IPS-NIHi11 (cell line): ENCODE data around the gene RNU1-2.
"Not testable (repeated sequence)": the region's sequence is repeated elsewhere in the genome, so short reads cannot be mapped to it uniquely, and the experiment has no call there.

Experiments used
- DNase-seq: peaks from one replicate; pipeline ENCODE4 v3.0.0; 2012; ENCODE audit warnings: mixed read lengths, low spot score

RNU1-2 gene

DNA sequence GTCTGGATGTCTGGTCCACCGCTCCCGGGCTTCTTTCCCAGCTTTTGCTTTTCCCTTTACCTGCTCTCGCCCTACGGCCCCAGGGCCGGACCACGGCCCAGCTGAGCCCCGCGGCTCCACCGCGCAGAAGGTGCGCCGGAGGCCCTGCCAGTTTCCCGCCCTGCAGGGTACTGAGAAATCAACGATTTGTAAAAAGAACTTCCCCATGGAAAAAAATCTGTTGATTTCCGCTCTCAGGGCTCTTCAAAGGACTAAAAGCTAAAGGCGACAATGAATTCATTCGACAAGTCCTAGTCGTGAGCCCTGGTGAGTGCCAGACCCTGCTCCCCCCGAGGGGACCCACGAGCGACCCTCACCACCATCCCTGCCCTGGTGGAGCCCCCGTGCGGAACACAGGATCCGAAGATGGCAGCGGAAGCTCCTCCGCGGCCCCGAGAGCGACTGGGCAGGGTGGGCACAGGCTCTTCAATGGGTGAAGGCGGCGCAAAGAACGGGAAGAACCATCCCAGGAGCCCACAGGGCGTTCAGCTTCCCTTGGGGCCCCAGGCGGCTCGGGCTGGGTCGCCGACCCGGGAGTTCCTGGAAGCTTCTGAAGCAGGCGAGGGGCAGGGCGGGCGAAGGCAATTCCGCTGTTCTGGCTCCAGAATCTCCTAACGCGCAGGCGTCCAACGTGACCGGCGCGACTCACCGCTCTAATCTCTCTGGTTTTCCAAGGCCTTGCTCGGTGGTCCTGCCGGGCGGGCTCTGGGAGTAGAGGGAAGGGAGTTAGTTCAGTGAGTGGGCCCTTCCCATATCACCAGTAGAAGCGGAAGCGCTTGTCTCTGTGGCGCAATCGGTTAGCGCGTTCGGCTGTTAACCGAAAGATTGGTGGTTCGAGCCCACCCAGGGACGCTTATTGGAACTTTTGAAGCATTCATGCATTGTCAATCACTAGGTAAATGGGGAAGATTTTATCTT lies 6.6 kb upstream of the RNU1-2 start:
- DNase-seq = peak; percentile 84

GRCh38 chr1:16890539-16891021 lies 5.2 kb upstream of the RNU1-2 start:
- DNase-seq = not testable (repeated sequence)

DNA sequence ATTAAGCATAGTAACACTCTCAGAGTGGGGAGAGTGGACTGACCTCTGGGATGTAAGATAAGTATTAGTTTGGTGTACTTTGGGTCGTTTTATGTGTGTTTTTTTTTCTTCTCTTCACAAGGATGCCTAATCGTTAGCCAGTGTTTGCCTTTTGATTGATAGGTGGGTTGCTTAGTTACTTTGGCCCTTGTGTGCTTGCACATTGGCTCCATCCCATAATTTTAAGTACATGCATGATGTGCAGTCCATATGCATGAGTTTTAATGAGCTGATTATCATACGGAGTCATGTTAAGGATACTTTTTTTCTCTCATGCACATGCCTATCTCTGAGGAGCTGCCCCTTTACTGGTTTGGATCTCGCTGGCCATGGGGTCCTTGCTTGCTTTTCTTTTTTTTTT lies 4.7 kb upstream of the RNU1-2 start:
- not testable (repeated sequence) for DNase-seq

- not testable (repeated sequence) for DNase-seq
Observed at GRCh38 chr1:16892978-16893525, 2.7 kb upstream of the RNU1-2 start.

- not testable (repeated sequence) for DNase-seq
Observed at GRCh38 chr1:16893796-16894195, 2.0 kb upstream of the RNU1-2 start.

DNA sequence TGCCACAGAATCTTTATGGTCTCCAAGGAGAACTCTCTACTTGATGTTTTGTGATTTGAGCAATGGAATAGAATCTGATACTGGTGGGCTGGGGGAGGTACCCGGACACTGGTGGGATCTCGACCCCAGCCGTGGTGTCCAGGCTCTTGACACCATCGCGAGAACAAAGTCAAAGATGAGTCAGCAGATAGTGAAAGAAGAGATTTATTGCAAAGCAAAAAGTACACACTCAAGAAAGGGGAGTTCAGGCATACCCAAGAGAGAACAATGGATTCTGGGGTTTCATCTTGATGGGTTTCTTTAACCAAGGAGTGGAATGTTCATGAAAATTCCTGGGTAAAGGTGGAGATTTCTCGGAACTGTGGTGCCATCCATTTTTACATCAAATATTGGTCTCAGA lies 1.4 kb upstream of the RNU1-2 start:
- DNase-seq = not testable (repeated sequence)

- DNase-seq = not testable (repeated sequence)
Observed at GRCh38 chr1:16895233-16895597, 565 bp upstream of the RNU1-2 start.

GRCh38 chr1:16896316-16897055 lies 706 bp downstream of the RNU1-2 start:
- not testable (repeated sequence) for DNase-seq

DNA sequence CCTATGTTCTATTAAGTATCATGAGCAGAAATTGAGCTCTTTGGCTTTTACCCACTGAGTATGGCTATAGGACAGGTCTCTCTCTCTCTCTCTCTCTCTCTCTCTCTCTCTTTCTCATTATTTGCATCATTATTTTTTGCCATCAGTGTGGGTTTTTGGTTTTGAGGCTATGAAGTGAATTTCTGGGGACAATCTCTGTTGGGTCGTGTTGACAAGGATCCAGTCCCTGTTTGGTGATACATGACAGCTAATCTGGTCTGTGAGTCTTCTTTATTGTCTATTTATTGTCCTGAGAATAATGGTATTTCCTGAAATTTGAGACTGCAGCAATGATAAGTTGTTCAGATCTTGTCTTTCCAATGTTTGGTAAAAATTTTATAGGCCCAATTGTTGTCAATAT lies 1.9 kb downstream of the RNU1-2 start:
- DNase-seq = not testable (repeated sequence)

- not testable (repeated sequence) for DNase-seq
Observed at GRCh38 chr1:16898298-16898697, 2.5 kb downstream of the RNU1-2 start.

- not testable (repeated sequence) for DNase-seq
Observed at GRCh38 chr1:16899020-16899419, 3.2 kb downstream of the RNU1-2 start.

- no peak for DNase-seq
Observed at GRCh38 chr1:16900751-16901150, 5.0 kb downstream of the RNU1-2 start.

GRCh38 chr1:16901371-16901770 lies 5.6 kb downstream of the RNU1-2 start:
- DNase-seq = not testable (repeated sequence)

DNA sequence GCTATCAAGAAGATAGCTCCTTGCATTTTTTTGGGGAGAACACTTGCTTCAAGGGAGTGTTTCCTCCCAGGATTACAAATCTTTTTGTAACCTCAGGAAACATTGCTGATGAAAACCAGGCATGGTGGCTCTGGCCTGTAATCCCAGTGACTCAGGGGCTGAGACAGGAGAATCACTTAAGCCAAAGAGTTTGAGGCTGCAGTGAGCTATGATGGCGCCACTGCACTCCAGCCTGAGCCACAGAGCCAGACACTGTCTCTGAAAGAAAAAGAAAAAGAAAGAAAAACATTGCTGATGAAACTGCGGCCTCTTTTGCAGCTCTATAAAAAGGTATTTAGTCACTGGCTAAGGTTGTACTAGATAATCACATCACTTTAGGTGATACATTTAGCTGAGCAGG lies 7.3 kb downstream of the RNU1-2 start:
- DNase-seq = no peak

DNA sequence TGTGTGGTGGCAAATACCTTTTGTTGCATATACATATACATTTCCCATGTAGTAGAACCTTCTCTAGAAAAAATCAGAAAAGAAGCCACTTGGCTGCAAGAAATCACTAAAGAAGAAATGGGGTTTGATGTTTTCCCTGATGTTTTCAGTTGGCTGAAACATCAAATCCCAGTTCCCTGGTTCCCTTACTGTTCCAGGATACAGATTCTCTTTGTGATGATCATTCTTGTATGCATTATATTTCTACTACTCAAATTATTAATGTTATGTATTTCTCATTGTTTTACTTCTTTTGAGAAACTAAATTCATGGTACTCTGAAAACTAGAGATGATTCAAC lies 7.6 kb downstream of the RNU1-2 start:
- no peak for DNase-seq

GRCh38 chr1:16904560-16905109 lies 8.9 kb downstream of the RNU1-2 start:
- peak; percentile 94 for DNase-seq

DNA sequence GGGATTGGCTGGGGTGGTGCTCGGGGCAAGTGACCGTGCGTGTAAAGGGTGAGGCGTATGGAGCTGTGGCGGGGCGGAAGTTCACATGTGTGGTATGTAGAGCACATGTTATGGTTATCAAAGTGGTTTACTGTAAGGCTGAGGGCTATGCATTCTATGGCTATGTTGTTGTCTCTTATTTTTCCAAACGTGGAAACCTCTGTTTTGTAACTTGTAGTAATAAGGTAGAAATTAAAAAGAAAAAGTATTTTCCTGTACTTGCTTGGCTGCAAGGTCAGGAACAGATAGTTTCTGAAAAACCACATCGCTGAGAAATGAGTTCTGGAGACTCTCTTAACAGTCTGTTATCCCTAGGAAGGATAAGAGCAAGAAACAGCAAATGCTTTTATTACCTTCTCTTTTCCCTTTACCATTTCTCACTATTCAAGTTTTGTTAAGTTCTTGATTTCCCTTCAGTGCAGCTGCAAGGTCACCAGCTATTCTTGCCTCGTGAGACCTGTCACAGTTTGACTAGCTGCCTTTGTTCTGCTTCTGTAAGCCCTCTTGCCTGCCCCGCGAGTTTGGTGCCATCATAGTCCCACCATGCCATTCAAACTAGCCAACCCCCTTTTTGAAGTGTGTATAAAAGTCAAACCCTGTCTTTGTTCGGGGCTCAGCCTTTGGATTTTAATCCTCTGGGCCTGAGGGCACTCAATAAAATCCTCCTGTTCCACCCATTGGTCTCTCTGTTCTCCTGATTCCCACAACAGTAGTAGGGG lies 9.5 kb downstream of the RNU1-2 start:
- peak; percentile 38 for DNase-seq

DNA sequence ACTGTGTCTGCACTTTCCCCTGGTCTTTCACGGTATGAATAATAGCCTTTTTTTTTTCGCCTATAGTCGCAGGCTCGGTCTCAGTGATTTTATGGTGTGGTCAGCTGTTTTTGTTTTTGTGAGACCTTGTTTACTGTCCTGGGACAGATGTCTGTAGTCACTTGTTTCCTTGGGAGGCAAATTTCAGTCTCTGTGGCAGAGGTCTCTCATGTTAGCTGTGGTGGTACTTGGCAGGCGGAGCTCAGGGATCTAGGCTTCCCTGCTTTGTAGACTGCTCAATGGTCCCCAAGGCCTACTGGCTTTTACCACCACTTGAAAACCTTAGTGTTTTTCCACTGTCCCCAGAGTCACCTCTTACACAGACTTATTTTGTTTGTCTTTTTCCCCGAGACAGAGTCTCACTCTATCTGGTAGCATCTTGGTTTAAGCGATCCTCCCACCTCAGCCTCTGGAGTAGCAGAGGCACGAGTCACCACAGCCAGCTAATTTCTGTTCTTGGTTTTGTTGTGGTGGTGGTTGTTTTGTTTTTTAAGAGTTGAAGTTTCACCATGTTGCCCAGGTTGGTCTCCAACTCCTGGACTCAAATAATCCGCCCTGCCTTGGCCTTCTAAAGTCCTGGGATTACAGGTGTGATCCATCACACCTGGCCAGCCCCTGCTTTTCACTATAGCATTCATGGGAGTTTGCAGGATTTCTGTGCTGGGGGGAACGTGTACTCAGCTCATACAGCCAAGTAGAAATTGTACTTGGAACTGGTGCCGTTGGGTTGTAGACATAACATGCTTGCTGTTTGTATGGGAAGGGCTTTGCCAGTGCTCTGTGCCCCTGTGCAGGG lies 10.3 kb downstream of the RNU1-2 start:
- DNase-seq = no peak

GRCh38 chr1:16906873-16907272 lies 11.1 kb downstream of the RNU1-2 start:
- DNase-seq = no peak

- no peak for DNase-seq
Observed at GRCh38 chr1:16907870-16908758, 12.3 kb downstream of the RNU1-2 start.
